Epithelial cell of esophagus (primary cell): ENCODE measurements around the gene CRADD.
A peak's percentile ranks its signal among the peaks of the same experiment; 100 is the strongest.

ENCODE experiments used
- DNase-seq: peaks from one replicate; pipeline ENCODE4 v3.0.0; 2010; ENCODE audit warnings: low read depth
- H3K4me3 ChIP-seq: 2 replicates; pipeline ENCODE4 v1.5.1; 2011; ENCODE audit warnings: mild to moderate bottlenecking, low read length, control low read depth
- CTCF ChIP-seq: IDR thresholded peaks from 2 replicates; pipeline ENCODE4 v1.5.1; 2011; ENCODE audit warnings: low read depth, mild to moderate bottlenecking, low read length, control low read depth, inconsistent platforms; ENCODE audit not compliant: insufficient read depth; ENCODE audit errors: missing control alignments

The CRADD gene

GRCh38 chr12:93745286-93745685 lies 68.1 kb downstream of the CRADD start:
- no peak for TF ChIP-seq CTCF
- no peak for DNase-seq
- no peak overlapping the region for H3K4me3 ChIP-seq

- TF ChIP-seq CTCF = no peak
- no peak overlapping the region for H3K4me3 ChIP-seq
- DNase-seq = no peak
Observed at GRCh38 chr12:93746572-93747168, 69.5 kb downstream of the CRADD start.

- no peak for DNase-seq
- TF ChIP-seq CTCF = no peak
- H3K4me3 ChIP-seq = no peak overlapping the region
Observed at GRCh38 chr12:93748672-93749383, 71.7 kb downstream of the CRADD start.

- no peak overlapping the region for H3K4me3 ChIP-seq
- no peak for TF ChIP-seq CTCF
- no peak for DNase-seq
Observed at GRCh38 chr12:93749515-93749914, 72.3 kb downstream of the CRADD start.

- no peak for DNase-seq
- TF ChIP-seq CTCF = no peak
Observed at GRCh38 chr12:93750056-93750455, 72.9 kb downstream of the CRADD start.

GRCh38 chr12:93751864-93752610 lies 74.9 kb downstream of the CRADD start:
- TF ChIP-seq CTCF = no peak
- no peak overlapping the region for H3K4me3 ChIP-seq
- peak; percentile 47 for DNase-seq

More at GRCh38 chr12:93750056-93750455, 72.9 kb downstream of the CRADD start:
- H3K4me3 ChIP-seq = no peak overlapping the region

GRCh38 chr12:93753285-93753684 lies 76.1 kb downstream of the CRADD start:
- DNase-seq = no peak
- TF ChIP-seq CTCF = no peak
- H3K4me3 ChIP-seq = no peak overlapping the region
